ENCODE results near the gene KLHL29. TPM values are rescaled to one million over a fixed set of nuclear protein-coding genes. Genes with fewer than 3 reads are reported as not detected.

Gene KLHL29
- total RNA-seq, 1 experiment from 2014 or later, result 3.4 TPM

- H3K27ac ChIP-seq, result no peak overlapping the region
- H3K36me3 ChIP-seq (ENCODE audit: low read depth), result no peaks in the 10 kb centered on the region
- no peak for TF ChIP-seq EZH2 (IDR thresholded peaks at IDR 0.05; ENCODE audit: low read depth)
- no peak; the same call in 1 of the 2 replicates for TF ChIP-seq CTCF (conservative IDR thresholded peaks at IDR 0.05)
- no peaks in the 10 kb centered on the region for H3K4me1 ChIP-seq (replicated peaks; ENCODE audit: insufficient read depth)
- intact Hi-C loops (cut with micrococcal nuclease; ENCODE audit: unreplicated experiment), result no loop called here
- BruUV-seq (replicated peaks), result no TSS peak
- CTCF ChIA-PET, result interaction anchor here (0.8 kb wide), 1 partner anchor 1309 kb away, joined by 3 read pairs; no protein-coding TSS in a partner anchor
- H3K79me2 ChIP-seq (ENCODE audit: low read depth), result no peaks in the 10 kb centered on the region
- no peaks in the 10 kb centered on the region for H3F3A ChIP-seq (ENCODE audit: insufficient read depth, low read depth)
- no peak for DNase-seq
- H3K9me3 ChIP-seq (ENCODE audit: insufficient read depth, low read depth), result no peaks in the 10 kb centered on the region
- no peaks in the 10 kb centered on the region for H3K27me3 ChIP-seq (ENCODE audit: insufficient read depth, low read depth)
- H3K4me3 ChIP-seq, result no peak overlapping the region
- POLR2A ChIA-PET (ENCODE audit: unreplicated experiment), result no interaction called here
- no peak overlapping the region for H2AFZ ChIP-seq
- H3K9me2 ChIP-seq (ENCODE audit: insufficient read depth), result no peaks in the 10 kb centered on the region
- no peak overlapping the region for H3K4me2 ChIP-seq
- H4K20me1 ChIP-seq (ENCODE audit: insufficient read depth), result no peaks in the 10 kb centered on the region
Measured at GRCh38 chr2:23505218-23505983, 120.4 kb downstream of the KLHL29 start.

- no peaks in the 10 kb centered on the region for H3K9me3 ChIP-seq (ENCODE audit: insufficient read depth, low read depth)
- H3K4me2 ChIP-seq, result no peak overlapping the region
- ChIA-PET CTCF (interaction anchor here (0.6 to 0.8 kb wide), 2 partner anchors 645 to 1309 kb away, joined by 3 read pairs; no protein-coding TSS in a partner anchor), POLR2A (ENCODE audit: unreplicated experiment) (no interaction called here)
- H3K4me3 ChIP-seq, result no peak overlapping the region
- H3K36me3 ChIP-seq (ENCODE audit: low read depth), result no peaks in the 10 kb centered on the region
- BruUV-seq (replicated peaks), result no TSS peak
- no peak overlapping the region for H2AFZ ChIP-seq
- no peaks in the 10 kb centered on the region for H3F3A ChIP-seq (ENCODE audit: insufficient read depth, low read depth)
- H3K4me1 ChIP-seq (replicated peaks; ENCODE audit: insufficient read depth), result no peaks in the 10 kb centered on the region
- H3K27me3 ChIP-seq (ENCODE audit: insufficient read depth, low read depth), result no peaks in the 10 kb centered on the region
- H3K9me2 ChIP-seq (ENCODE audit: insufficient read depth), result no peaks in the 10 kb centered on the region
- TF ChIP-seq CTCF (conservative IDR thresholded peaks at IDR 0.05), result no peak
- TF ChIP-seq EZH2 (IDR thresholded peaks at IDR 0.05; ENCODE audit: low read depth), result no peak
- H4K20me1 ChIP-seq (ENCODE audit: insufficient read depth), result no peaks in the 10 kb centered on the region
- H3K27ac ChIP-seq, result no peak overlapping the region
- no peak for DNase-seq
- intact Hi-C loops (cut with micrococcal nuclease; ENCODE audit: unreplicated experiment), result no loop called here
- no peaks in the 10 kb centered on the region for H3K79me2 ChIP-seq (ENCODE audit: low read depth)
Measured at GRCh38 chr2:23505984-23506380, 121.0 kb downstream of the KLHL29 start.

GRCh38 chr2:23506531-23507266 lies 121.7 kb downstream of the KLHL29 start:
- ChIA-PET CTCF (interaction anchor here (0.6 kb wide), 1 partner anchor 644 kb away, joined by 3 read pairs; no protein-coding TSS in a partner anchor), POLR2A (ENCODE audit: unreplicated experiment) (interaction anchor here (0.7 kb wide), 1 partner anchor 177 kb away, joined by 5 read pairs; no protein-coding TSS in a partner anchor)
- no peaks in the 10 kb centered on the region for H3K9me3 ChIP-seq (ENCODE audit: insufficient read depth, low read depth)
- no peaks in the 10 kb centered on the region for H4K20me1 ChIP-seq (ENCODE audit: insufficient read depth)
- H3K9me2 ChIP-seq (ENCODE audit: insufficient read depth), result no peaks in the 10 kb centered on the region
- DNase-seq, result no peak
- H3K4me2 ChIP-seq, result no peak overlapping the region
- no peak for TF ChIP-seq CTCF (conservative IDR thresholded peaks at IDR 0.05)
- no peak for TF ChIP-seq EZH2 (IDR thresholded peaks at IDR 0.05; ENCODE audit: low read depth)
- no peaks in the 10 kb centered on the region for H3K79me2 ChIP-seq (ENCODE audit: low read depth)
- no peaks in the 10 kb centered on the region for H3K27me3 ChIP-seq (ENCODE audit: insufficient read depth, low read depth)
- H3K36me3 ChIP-seq (ENCODE audit: low read depth), result no peaks in the 10 kb centered on the region
- no peak overlapping the region for H3K4me3 ChIP-seq
- BruUV-seq (replicated peaks), result no TSS peak
- H3F3A ChIP-seq (ENCODE audit: insufficient read depth, low read depth), result no peaks in the 10 kb centered on the region
- no peak overlapping the region for H2AFZ ChIP-seq
- intact Hi-C loops (cut with micrococcal nuclease; ENCODE audit: unreplicated experiment), result no loop called here
- H3K27ac ChIP-seq, result no peak overlapping the region
- no peaks in the 10 kb centered on the region for H3K4me1 ChIP-seq (replicated peaks; ENCODE audit: insufficient read depth)
